ENCODE data around the gene EYS. TPM values are rescaled to one million over a fixed set of nuclear protein-coding genes. Genes with fewer than 3 reads are reported as not detected.

The EYS gene
- total RNA-seq, 1 experiment from 2014 or later = not detected

- no peak overlapping the region for H2BK120ac ChIP-seq (ENCODE audit: low read depth, low read length, poor library complexity, severe bottlenecking)
- Mint-ChIP-seq H3K4me1 (no peaks in the 10 kb centered on the region), H3K27me3 (ENCODE audit: low read depth) (no peaks in the 10 kb centered on the region), H3K27ac (no peak overlapping the region), H3K36me3 (ENCODE audit: insufficient read depth in 1 of 3, low read depth in 3 of 3) (no peaks in the 10 kb centered on the region), H3K4me3 (no peak overlapping the region), H3K9me3 (no peaks in the 10 kb centered on the region)
- no peak overlapping the region for H3K4me2 ChIP-seq (ENCODE audit: insufficient read depth, insufficient read length, low read length)
- H3K9ac ChIP-seq (ENCODE audit: extremely low read depth, insufficient read length, low read length) = no peak overlapping the region
- WGBS (ENCODE audit: extremely low coverage, insufficient read length, low lambda C conversion rate) = no CpG with 5 or more reads among the region's 4 CpGs
- H3K4ac ChIP-seq (ENCODE audit: low read depth, low read length) = no peak overlapping the region
- no peak overlapping the region for H2BK12ac ChIP-seq (ENCODE audit: insufficient read length, low read depth, low read length)
- H3K23ac ChIP-seq (ENCODE audit: insufficient read length, low read depth, low read length) = no peak overlapping the region
- DNase-seq = no peak
- H2BK20ac ChIP-seq (ENCODE audit: low read depth, low read length, poor library complexity, severe bottlenecking) = no peak overlapping the region
- H3K4me1 ChIP-seq (ENCODE audit: insufficient read depth, low read length) = no peaks in the 10 kb centered on the region
- H3K27ac ChIP-seq (ENCODE audit: insufficient read length, low read depth, low read length) = no peak overlapping the region
- no peak overlapping the region for H2BK5ac ChIP-seq (ENCODE audit: insufficient read length, low read length)
- H3K18ac ChIP-seq (ENCODE audit: insufficient read length, low read depth, low read length) = no peak overlapping the region
- H4K91ac ChIP-seq (ENCODE audit: insufficient read length, low read depth, low read length) = no peak overlapping the region
- no peak overlapping the region for H2AK5ac ChIP-seq (ENCODE audit: insufficient read length, low read length)
- no peak overlapping the region for H3K56ac ChIP-seq (ENCODE audit: insufficient read length, low read depth, low read length)
- no peak for TF ChIP-seq CTCF (conservative IDR thresholded peaks at IDR 0.05)
- H2BK15ac ChIP-seq (ENCODE audit: low read depth, low read length) = no peak overlapping the region
- no peak overlapping the region for H4K8ac ChIP-seq (replicated peaks; ENCODE audit: insufficient read length, low read depth, low read length)
- no peaks in the 10 kb centered on the region for H4K20me1 ChIP-seq (ENCODE audit: control insufficient read depth, insufficient read depth, insufficient read length)
- H3K23me2 ChIP-seq (ENCODE audit: insufficient read length, low read depth, low read length, poor library complexity, severe bottlenecking) = no peaks in the 10 kb centered on the region
- no peaks in the 10 kb centered on the region for H3K9me3 ChIP-seq (ENCODE audit: control insufficient read depth, low read depth, low read length)
- no peaks in the 10 kb centered on the region for H3K27me3 ChIP-seq (ENCODE audit: insufficient read depth, low read length)
- H3K14ac ChIP-seq (ENCODE audit: insufficient read depth, low read length) = no peak overlapping the region
- no peaks in the 10 kb centered on the region for H3K79me1 ChIP-seq (ENCODE audit: insufficient read depth, low read depth, low read length, poor library complexity, severe bottlenecking)
- H3T11ph ChIP-seq (ENCODE audit: low read length) = no peak overlapping the region
- no peaks in the 10 kb centered on the region for H3K79me2 ChIP-seq (ENCODE audit: insufficient read depth, low read length)
- H2AFZ ChIP-seq (ENCODE audit: low read length) = no peak overlapping the region
- no peak overlapping the region for H4K5ac ChIP-seq (ENCODE audit: insufficient read length, low read depth, low read length)
Observed at GRCh38 chr6:65295812-65296211, 411.2 kb downstream of the EYS start.
